ENCODE data around the gene CHST7. TPM values are rescaled to one million over a fixed set of nuclear protein-coding genes. Genes with fewer than 3 reads are reported as not detected.

Gene CHST7
- total and polyA plus RNA-seq, 2 of the 4 experiments (the other 2 are of a cell fraction), result 2.9 to 4.8 TPM

GRCh38 chrX:46626566-46626965, 53.0 kb downstream of the CHST7 start:
- H4K91ac ChIP-seq (ENCODE audit: insufficient read depth, low read depth, low read length), result no peak overlapping the region
- no peak overlapping the region for H3K4me3 ChIP-seq (ENCODE audit: insufficient read depth, low read depth, low read length)
- H2BK20ac ChIP-seq (ENCODE audit: low read depth, low read length), result no peak overlapping the region
- ChIA-PET POLR2A (ENCODE audit: unreplicated experiment) (no interaction called here), CTCF (no interaction called here)
- H3K36me3 ChIP-seq (ENCODE audit: control insufficient read depth, insufficient read depth, low read length), result no peaks in the 10 kb centered on the region
- intact Hi-C loops (cut with micrococcal nuclease), result loop anchor here (5.0 kb wide), 1 partner anchor 39 kb away; no protein-coding TSS in a partner anchor
- dilution Hi-C loops (cut with HindIII; ENCODE audit: low sequenced_read_pairs, unreplicated experiment), result no loop called here
- no peak overlapping the region for H3K23ac ChIP-seq (ENCODE audit: low read depth, low read length)
- H3K9me1 ChIP-seq (ENCODE audit: insufficient read depth, low read length), result peaks cover 6% of the 10 kb centered on the region; the same call in 1 of the 2 replicates
- H2AK5ac ChIP-seq (ENCODE audit: low read depth, low read length), result no peak overlapping the region
- no peak overlapping the region for H3K14ac ChIP-seq (replicated peaks; ENCODE audit: low read depth, low read length)
- H3K18ac ChIP-seq (ENCODE audit: low read depth, low read length), result no peak overlapping the region
- no peak for TF ChIP-seq ELK1 (IDR thresholded peaks at IDR 0.05; ENCODE audit: borderline replicate concordance, low read depth, low read length)
- no peak for TF ChIP-seq RFX5 (IDR thresholded peaks at IDR 0.05; ENCODE audit: low read depth, low read length)
- TF ChIP-seq BHLHE40 (IDR thresholded peaks at IDR 0.05; ENCODE audit: low read depth, low read length), result no peak
- TF ChIP-seq FOS (IDR thresholded peaks at IDR 0.05; ENCODE audit: low read depth, low read length), result no peak
- no peak for TF ChIP-seq RCOR1 (IDR thresholded peaks at IDR 0.05; ENCODE audit: insufficient replicate concordance, low read length)
- TF ChIP-seq MAZ (IDR thresholded peaks at IDR 0.05; ENCODE audit: borderline replicate concordance, low read depth, low read length), result no peak
- no peak for TF ChIP-seq MAFK (IDR thresholded peaks at IDR 0.05; ENCODE audit: low read depth, low read length)
- no peak for DNase-seq
- no peaks in the 10 kb centered on the region for H4K20me1 ChIP-seq (ENCODE audit: insufficient read depth, low read length)
- no peak overlapping the region for H3K4ac ChIP-seq (ENCODE audit: low read depth, low read length)
- H2AFZ ChIP-seq (replicated peaks; ENCODE audit: low read length, poor library complexity), result no peak overlapping the region
- H3K56ac ChIP-seq (ENCODE audit: extremely low read depth, insufficient read depth, low read length), result no peak overlapping the region
- in situ Hi-C loops (cut with MboI; ENCODE audit: low sequenced_read_pairs), result no loop called here
- WGBS, 2 experiments (ENCODE audit: extremely low coverage in 2 of 2, insufficient read length in 1 of 2), result no CpG with 5 or more reads among the region's 7 CpGs
- H3K9me3 ChIP-seq (ENCODE audit: control insufficient read depth, insufficient read depth, low read length), result no peaks in the 10 kb centered on the region
- no peak overlapping the region for H3K9ac ChIP-seq (ENCODE audit: low read depth, low read length)
- no peak overlapping the region for H3K4me2 ChIP-seq (ENCODE audit: low read depth, low read length)
- H4K5ac ChIP-seq (ENCODE audit: low read depth, low read length), result no peak overlapping the region
- peaks cover 14% of the 10 kb centered on the region for H3K4me1 ChIP-seq (ENCODE audit: control insufficient read depth, insufficient read depth, low read length)
- H2BK15ac ChIP-seq (ENCODE audit: low read depth, low read length), result no peak overlapping the region
- no peak overlapping the region for H4K8ac ChIP-seq (ENCODE audit: low read depth in 2 of 2, low read length in 2 of 2)
- H3K27ac ChIP-seq (ENCODE audit: insufficient read depth, low read length), result no peak overlapping the region
- peaks cover 3 to 5% of the 10 kb centered on the region in 2 experiments; a peak in 3 of 4 replicates for H3K79me1 ChIP-seq (ENCODE audit: low read depth in 1 of 2, low read length in 2 of 2)
- H2BK120ac ChIP-seq (ENCODE audit: low read depth, low read length), result no peak overlapping the region
- no peak for ATAC-seq (ENCODE audit: low read depth)
- no peak overlapping the region for H2AK9ac ChIP-seq (replicated peaks; ENCODE audit: low read depth, low read length, poor library complexity)
- no TSS peak for BruUV-seq (replicated peaks)
- H3K27me3 ChIP-seq (ENCODE audit: control insufficient read depth, insufficient read depth, low read length), result no peaks in the 10 kb centered on the region
- H2BK5ac ChIP-seq (ENCODE audit: low read depth, low read length, poor library complexity, severe bottlenecking), result no peak overlapping the region
